Measurements from ENCODE around the gene MYCBPAP.

Gene MYCBPAP

GRCh38 chr17:50550661-50551432 is 42.6 kb downstream of the MYCBPAP start:
- DNase-seq (ENCODE audit: low read depth in 1 of 2, low spot score in 1 of 2): no peak

- no peak for DNase-seq (ENCODE audit: low read depth in 1 of 2, low spot score in 1 of 2)
Observed at GRCh38 chr17:50551433-50551815, 43.2 kb downstream of the MYCBPAP start.

GRCh38 chr17:50551884-50552283 is 43.6 kb downstream of the MYCBPAP start:
- no peak for DNase-seq (ENCODE audit: low read depth in 1 of 2, low spot score in 1 of 2)

- no peak for DNase-seq (ENCODE audit: low read depth in 1 of 2, low spot score in 1 of 2)
Observed at GRCh38 chr17:50554201-50554600, 46.0 kb downstream of the MYCBPAP start.

GRCh38 chr17:50556803-50557202 is 48.6 kb downstream of the MYCBPAP start:
- no peak for DNase-seq (ENCODE audit: low read depth in 1 of 2, low spot score in 1 of 2)

- no peak for DNase-seq (ENCODE audit: low read depth in 1 of 2, low spot score in 1 of 2)
Observed at GRCh38 chr17:50557630-50558029, 49.4 kb downstream of the MYCBPAP start.

GRCh38 chr17:50558091-50558490 is 49.9 kb downstream of the MYCBPAP start:
- no peak for DNase-seq (ENCODE audit: low read depth in 1 of 2, low spot score in 1 of 2)

GRCh38 chr17:50558581-50558940 is 50.3 kb downstream of the MYCBPAP start:
- no peak for DNase-seq (ENCODE audit: low read depth in 1 of 2, low spot score in 1 of 2)

- DNase-seq (ENCODE audit: low read depth in 1 of 2, low spot score in 1 of 2): no peak
Observed at GRCh38 chr17:50558941-50559614, 50.8 kb downstream of the MYCBPAP start.

- DNase-seq (ENCODE audit: low read depth in 1 of 2, low spot score in 1 of 2): no peak
Observed at GRCh38 chr17:50559674-50560184, 51.5 kb downstream of the MYCBPAP start.

GRCh38 chr17:50560185-50560824 is 52.1 kb downstream of the MYCBPAP start, which contains the start of gene CACNA1G:
Gene CACNA1G, plus strand, starts transcription at chr17:50560715. Its CDS starts 745 bp downstream, at chr17:50561460.
- peak; percentile 73 to 78 for DNase-seq (ENCODE audit: low read depth in 1 of 2, low spot score in 1 of 2)

GRCh38 chr17:50560931-50561745 is 52.9 kb downstream of the MYCBPAP start:
- DNase-seq (ENCODE audit: low read depth in 1 of 2, low spot score in 1 of 2): no peak

GRCh38 chr17:50561746-50562141 is 53.5 kb downstream of the MYCBPAP start:
- DNase-seq (ENCODE audit: low read depth in 1 of 2, low spot score in 1 of 2): no peak

- no peak for DNase-seq (ENCODE audit: low read depth in 1 of 2, low spot score in 1 of 2)
Observed at GRCh38 chr17:50562242-50563091, 54.2 kb downstream of the MYCBPAP start.

- DNase-seq (ENCODE audit: low read depth in 1 of 2, low spot score in 1 of 2): no peak
Observed at GRCh38 chr17:50563092-50563511, 54.9 kb downstream of the MYCBPAP start.

- no peak for DNase-seq (ENCODE audit: low read depth in 1 of 2, low spot score in 1 of 2)
Observed at GRCh38 chr17:50564916-50565315, 56.7 kb downstream of the MYCBPAP start.

GRCh38 chr17:50565402-50566350 is 57.4 kb downstream of the MYCBPAP start:
- no peak for DNase-seq (ENCODE audit: low read depth in 1 of 2, low spot score in 1 of 2)

GRCh38 chr17:50566886-50567285 is 58.6 kb downstream of the MYCBPAP start:
- no peak for DNase-seq (ENCODE audit: low read depth in 1 of 2, low spot score in 1 of 2)

GRCh38 chr17:50568659-50569058 is 60.4 kb downstream of the MYCBPAP start:
- no peak for DNase-seq (ENCODE audit: low read depth in 1 of 2, low spot score in 1 of 2)

All from activated T-helper 1 cell treated with anti-CD3 and anti-CD28 coated beads, Interleukin-2, amount 50 U/mL, for 16 hours (primary cell).